Smooth muscle cell (in vitro differentiated cells): Measurements from ENCODE around the gene ACVR1B. TPM values are rescaled to one million over a fixed set of nuclear protein-coding genes. Genes with fewer than 3 reads are reported as not detected.

Experiments
- DNase-seq: peaks from one replicate; lab custom pipeline; 2025; ENCODE audit not compliant: unreplicated experiment; lab: John Stamatoyannopoulos, UW
- H2AFZ ChIP-seq: fragments of 200-600 bp; sonication (generic); 2 replicates; pipeline ENCODE4 v1.6.0; 2016; ENCODE audit warnings: antibody characterized with exemption, low read depth, mild to moderate bottlenecking
- H3F3A ChIP-seq: fragments of 200-600 bp; sonication (generic); 2 replicates; pipeline ENCODE4 v1.6.0; 2017; ENCODE audit warnings: antibody characterized with exemption, low read depth
- H3K27ac ChIP-seq: fragments of 200-600 bp; sonication (generic); 2 replicates; pipeline ENCODE4 v1.5.1; 2016; ENCODE audit warnings: low read depth, mild to moderate bottlenecking
- H3K27me3 ChIP-seq: fragments of 200-600 bp; sonication (generic); 2 replicates; pipeline ENCODE4 v1.6.1; 2016; ENCODE audit warnings: low read depth, mild to moderate bottlenecking
- H3K36me3 ChIP-seq: fragments of 200-600 bp; sonication (generic); 2 replicates; pipeline ENCODE4 v1.5.1; 2016; ENCODE audit warnings: low read depth
- H3K4me1 ChIP-seq: fragments of 200-600 bp; sonication (generic); 2 replicates; pipeline ENCODE4 v1.5.1; 2016; ENCODE audit warnings: low read depth
- H3K4me2 ChIP-seq: fragments of 200-600 bp; sonication (generic); 2 replicates; pipeline ENCODE4 v1.6.0; 2016; ENCODE audit warnings: mild to moderate bottlenecking
- H3K4me3 ChIP-seq: fragments of 200-600 bp; sonication (generic); 2 replicates; pipeline ENCODE4 v1.5.1; 2016; ENCODE audit warnings: mild to moderate bottlenecking
- H3K79me2 ChIP-seq: fragments of 200-600 bp; sonication (generic); 2 replicates; pipeline ENCODE4 v1.6.0; 2016; ENCODE audit warnings: low read depth, mild to moderate bottlenecking
- H3K9ac ChIP-seq: fragments of 200-600 bp; sonication (generic); 2 replicates; pipeline ENCODE4 v1.6.0; 2016; ENCODE audit warnings: low read depth
- H3K9me3 ChIP-seq: fragments of 200-600 bp; sonication (generic); replicated peaks from 2 replicates; pipeline ENCODE4 v1.5.1; 2016; ENCODE audit warnings: low read depth
- H4K20me1 ChIP-seq: fragments of 200-600 bp; sonication (generic); 2 replicates; pipeline ENCODE4 v1.6.0; 2016; ENCODE audit warnings: low read depth
- CTCF ChIP-seq: fragments of 200-600 bp; sonication (generic); IDR thresholded peaks from 2 replicates; pipeline ENCODE4 v1.5.1; 2017; ENCODE audit warnings: borderline replicate concordance, mild to moderate bottlenecking, antibody characterized with exemption; ENCODE audit not compliant: insufficient read depth, poor library complexity, severe bottlenecking
- WGBS: methylation state at CpG from one replicate; pipeline ENCODE4 v1.1.7; 2016; ENCODE audit warnings: low lambda C conversion rate; 5-methylcytosine and 5-hydroxymethylcytosine counted together
- polyA plus RNA-seq: library from polyadenylated mRNA; unstranded; fragments of >200 nt; fragmentation: Nextera tagmentation; extraction: Ambion mirVana; gene quantifications from 2 replicates; pipeline ENCODE4 v1.2.1, GENCODE V29; 2016
- small RNA-seq: library from RNA; depleted of rRNA; stranded (forward); fragments of <200 nt; gene quantifications from one replicate; pipeline ENCODE3, GENCODE V24; 2014
- total RNA-seq: library from RNA; depleted of rRNA; stranded (reverse); fragments of >200 nt; gene quantifications from 2 replicates; pipeline ENCODE4 v1.2.3, GENCODE V29; 2014

The ACVR1B gene
- total and polyA plus RNA-seq, 2 experiments from 2014 or later = 1.9 to 4.0 TPM

DNA sequence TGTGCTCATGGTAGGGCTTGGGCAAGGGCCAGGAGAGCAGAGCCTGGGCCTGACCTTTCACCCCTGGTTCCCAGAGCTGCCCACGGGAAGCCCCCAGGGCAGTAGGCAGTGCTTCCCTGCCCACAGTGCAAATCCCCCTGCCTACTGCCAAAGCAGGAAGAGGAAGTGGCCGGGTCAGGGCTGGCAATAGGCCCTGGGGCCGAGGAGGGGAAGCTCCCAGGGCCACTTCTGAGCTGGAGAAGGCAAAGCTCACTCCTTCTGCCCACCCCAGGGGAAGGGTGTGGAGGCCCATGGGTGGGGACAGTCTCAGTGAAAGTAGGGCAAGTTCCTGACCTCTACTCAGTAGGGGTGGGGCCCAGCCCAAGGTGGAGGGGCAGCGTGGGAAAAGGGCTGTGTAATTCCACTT is 94.3 kb downstream of the ACVR1B start:
- TF ChIP-seq CTCF = no peak
- H2AFZ ChIP-seq = no peak overlapping the region
- peaks cover 9% of the 10 kb centered on the region for H4K20me1 ChIP-seq
- no peaks in the 10 kb centered on the region for H3K9me3 ChIP-seq
- no peak for DNase-seq
- no peaks in the 10 kb centered on the region for H3K79me2 ChIP-seq
- no peak overlapping the region for H3K4me2 ChIP-seq
- WGBS = 86% methylated on average over 4 of the region's 4 CpGs
- no peaks in the 10 kb centered on the region for H3F3A ChIP-seq
- H3K36me3 ChIP-seq = no peaks in the 10 kb centered on the region
- H3K9ac ChIP-seq = no peak overlapping the region
- H3K27me3 ChIP-seq = no peaks in the 10 kb centered on the region
- H3K27ac ChIP-seq = no peak overlapping the region
- H3K4me1 ChIP-seq = peaks cover 8% of the 10 kb centered on the region
- H3K4me3 ChIP-seq = no peak overlapping the region

Small RNA genes within 50 kb of the gene (small RNA-seq; reads per million reads assigned to genes)
- gene RNU6-574P = not detected

Other genes starting within 250 kb of the ACVR1B start
- gene FIGNL2, start 103.0 kb upstream of the ACVR1B start, total RNA-seq = 2.3 and 2.7 TPM in 2 replicates
- 1.1 TPM in 2 replicates for gene FIGNL2, start 103.0 kb upstream of the ACVR1B start, polyA plus RNA-seq
- gene ANKRD33, start 63.6 kb upstream of the ACVR1B start, total RNA-seq = 0.04 TPM in 1 of 2 replicates, not detected in the other
- 0.89 and 1.3 TPM in 2 replicates for gene ANKRD33, start 63.6 kb upstream of the ACVR1B start, polyA plus RNA-seq
- 10.3 and 10.4 TPM in 2 replicates for gene ACVRL1, start 44.2 kb upstream of the ACVR1B start, total RNA-seq
- 7.3 and 8.4 TPM in 2 replicates for gene ACVRL1, start 44.2 kb upstream of the ACVR1B start, polyA plus RNA-seq
- 4.1 and 12.2 TPM in 2 replicates for gene TAMALIN, start 55.2 kb downstream of the ACVR1B start, total RNA-seq
- 32.4 and 36.8 TPM in 2 replicates for gene TAMALIN, start 55.2 kb downstream of the ACVR1B start, polyA plus RNA-seq
- gene NR4A1, start 99.7 kb downstream of the ACVR1B start, total RNA-seq = 178 and 182 TPM in 2 replicates
- gene NR4A1, start 99.7 kb downstream of the ACVR1B start, polyA plus RNA-seq = 510 and 634 TPM in 2 replicates
- gene ATG101, start 118.3 kb downstream of the ACVR1B start, total RNA-seq = 62.6 and 73.4 TPM in 2 replicates
- gene ATG101, start 118.3 kb downstream of the ACVR1B start, polyA plus RNA-seq = 114 and 120 TPM in 2 replicates
- not detected in 2 replicates for gene SMIM41, start 128.0 kb downstream of the ACVR1B start, total RNA-seq
- gene SMIM41, start 128.0 kb downstream of the ACVR1B start, polyA plus RNA-seq = not detected in 2 replicates
- gene KRT80, start 240.3 kb downstream of the ACVR1B start, total RNA-seq = 6.7 and 11.7 TPM in 2 replicates
- 5.1 and 6.6 TPM in 2 replicates for gene KRT80, start 240.3 kb downstream of the ACVR1B start, polyA plus RNA-seq